HG03135 (cell line): Measurements from ENCODE around the gene GTF2A1.
A peak's percentile ranks its signal among the peaks of the same experiment; 100 is the strongest.

Experiments used
- ATAC-seq: cut with Tn5 transposase; IDR thresholded peaks from one replicate; pipeline ENCODE4 v1.9.1; 2021; ENCODE audit warnings: mild to moderate bottlenecking, moderate library complexity; ENCODE audit not compliant: unreplicated experiment

The GTF2A1 gene

DNA sequence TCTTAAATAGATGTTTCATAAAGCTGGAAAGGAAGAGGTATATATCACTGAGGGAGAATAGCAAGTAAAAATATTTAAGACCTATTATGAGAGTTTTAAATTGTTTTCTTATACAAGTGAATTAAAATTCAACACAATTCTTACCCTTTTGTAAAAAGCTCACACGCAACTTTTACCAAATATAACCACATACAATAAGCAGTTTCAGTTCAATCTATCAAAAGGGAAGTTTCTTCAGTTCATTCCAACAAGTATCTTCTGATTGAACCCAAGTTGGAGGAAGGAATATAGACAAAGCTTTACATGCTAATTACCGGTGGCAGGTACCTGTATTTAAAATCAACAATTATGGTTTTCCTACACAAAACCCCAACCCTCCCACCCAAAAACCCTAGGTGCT lies 41.1 kb downstream of the GTF2A1 start:
- no peak for ATAC-seq

DNA sequence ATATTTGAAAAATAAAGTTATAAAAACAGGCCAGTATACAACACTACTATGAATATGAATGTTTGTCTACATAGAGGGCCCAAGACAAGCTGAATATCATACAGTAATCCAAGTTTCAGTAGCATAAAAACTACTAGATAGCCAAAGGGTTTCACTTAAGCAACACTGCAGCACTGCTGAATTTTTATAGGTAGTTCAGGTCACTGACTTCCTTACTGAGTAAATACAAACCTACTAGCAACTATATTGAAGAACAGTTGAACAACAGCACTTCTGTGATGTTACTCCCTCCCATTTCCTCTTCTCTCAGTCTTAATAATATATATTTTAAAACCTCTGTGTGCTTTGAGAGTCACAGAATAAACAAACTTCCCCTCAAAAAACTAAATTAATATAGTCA lies 42.7 kb downstream of the GTF2A1 start:
- ATAC-seq, result peak; percentile 62

DNA sequence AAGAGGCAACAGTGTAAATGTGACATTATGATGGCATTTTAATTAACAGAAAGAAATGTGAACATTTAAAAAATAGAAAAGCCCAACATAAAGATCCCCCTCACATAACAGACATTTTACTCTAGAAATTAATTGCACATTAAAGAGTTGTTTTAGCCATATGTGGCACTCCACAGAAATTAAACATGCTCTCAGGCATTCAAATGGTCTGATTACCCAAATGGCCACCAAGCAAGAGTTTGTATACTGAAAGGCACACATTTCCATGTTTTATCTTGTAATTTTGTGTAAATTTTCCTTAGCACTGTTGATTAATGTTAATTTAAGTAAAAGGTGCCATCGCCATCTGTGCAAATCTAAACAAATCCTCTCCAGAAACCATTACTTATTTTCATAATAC lies 43.5 kb downstream of the GTF2A1 start:
- no peak for ATAC-seq

DNA sequence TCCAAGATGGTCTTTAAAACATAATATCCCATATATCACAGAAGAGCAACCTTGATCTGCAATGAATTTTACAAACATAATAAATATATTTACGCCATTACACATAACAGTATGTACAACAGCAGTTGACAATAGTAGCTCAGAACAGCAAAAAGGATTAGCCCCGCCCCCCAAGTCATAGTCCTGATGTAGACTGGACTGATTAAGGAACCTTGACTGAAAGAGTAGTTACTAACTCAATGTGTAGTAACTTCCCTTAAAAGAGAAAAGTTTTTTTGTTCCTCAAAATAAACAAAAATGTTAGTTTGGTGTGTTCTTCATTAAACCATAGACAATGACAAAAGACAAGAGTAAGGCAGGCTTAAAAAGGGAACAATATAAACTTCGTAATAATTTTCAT lies 44.5 kb downstream of the GTF2A1 start:
- no peak for ATAC-seq

DNA sequence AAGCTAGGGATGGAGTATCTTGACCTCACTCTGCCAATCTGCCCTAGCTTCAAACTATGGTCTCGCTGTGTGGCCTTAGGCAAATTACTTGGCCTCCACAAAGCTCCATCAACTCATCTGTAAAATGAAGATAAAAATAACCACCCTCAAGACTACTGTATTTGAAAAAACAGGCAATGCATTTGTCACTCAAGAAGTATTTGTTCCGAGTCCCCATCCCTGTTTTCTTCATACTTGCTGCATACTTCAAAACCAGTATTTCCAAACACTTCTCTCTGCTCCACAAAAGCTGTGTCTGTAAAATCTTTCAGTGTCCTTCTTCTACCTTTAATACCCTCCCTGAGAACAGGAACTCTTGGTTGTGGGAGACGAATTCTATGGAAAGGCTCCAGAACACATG lies 47.9 kb downstream of the GTF2A1 start:
- ATAC-seq, result no peak

DNA sequence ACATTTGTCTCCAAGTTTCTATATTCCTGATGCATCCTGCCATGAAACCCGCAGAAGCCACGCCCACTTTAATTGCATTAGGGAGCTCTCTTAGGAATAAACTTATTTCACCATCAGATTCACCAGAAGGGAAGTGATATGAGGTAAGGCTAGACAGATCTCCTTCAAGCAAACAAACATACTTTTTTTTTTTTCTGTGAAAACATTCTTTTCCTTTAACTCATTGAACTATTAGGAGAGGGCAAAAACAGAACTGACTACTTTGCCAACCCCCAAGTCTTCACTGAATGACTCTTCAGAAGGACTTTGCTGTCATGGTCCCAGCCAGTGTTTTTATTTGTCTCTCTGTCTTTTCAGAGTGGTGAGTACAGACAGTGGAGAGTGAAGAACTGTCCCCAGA lies 48.4 kb downstream of the GTF2A1 start:
- ATAC-seq, result peak; percentile 30

DNA sequence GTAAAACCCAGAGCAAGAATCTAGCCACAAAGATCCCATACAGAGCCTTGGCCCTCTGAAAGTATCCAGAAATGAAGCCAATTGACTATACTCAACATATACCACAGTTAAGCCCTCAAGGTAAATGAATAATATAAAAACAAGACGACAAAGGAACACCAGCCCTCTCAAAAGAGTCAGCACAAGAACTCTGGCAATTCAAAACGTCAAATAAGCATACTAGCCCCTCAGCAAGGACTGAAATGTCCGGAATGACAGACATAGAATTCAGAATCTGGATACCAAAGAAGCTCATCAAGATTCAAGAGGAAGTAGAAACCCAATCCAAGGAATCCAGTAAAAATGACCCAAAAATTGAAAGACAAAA lies 49.9 kb downstream of the GTF2A1 start:
- no peak for ATAC-seq

DNA sequence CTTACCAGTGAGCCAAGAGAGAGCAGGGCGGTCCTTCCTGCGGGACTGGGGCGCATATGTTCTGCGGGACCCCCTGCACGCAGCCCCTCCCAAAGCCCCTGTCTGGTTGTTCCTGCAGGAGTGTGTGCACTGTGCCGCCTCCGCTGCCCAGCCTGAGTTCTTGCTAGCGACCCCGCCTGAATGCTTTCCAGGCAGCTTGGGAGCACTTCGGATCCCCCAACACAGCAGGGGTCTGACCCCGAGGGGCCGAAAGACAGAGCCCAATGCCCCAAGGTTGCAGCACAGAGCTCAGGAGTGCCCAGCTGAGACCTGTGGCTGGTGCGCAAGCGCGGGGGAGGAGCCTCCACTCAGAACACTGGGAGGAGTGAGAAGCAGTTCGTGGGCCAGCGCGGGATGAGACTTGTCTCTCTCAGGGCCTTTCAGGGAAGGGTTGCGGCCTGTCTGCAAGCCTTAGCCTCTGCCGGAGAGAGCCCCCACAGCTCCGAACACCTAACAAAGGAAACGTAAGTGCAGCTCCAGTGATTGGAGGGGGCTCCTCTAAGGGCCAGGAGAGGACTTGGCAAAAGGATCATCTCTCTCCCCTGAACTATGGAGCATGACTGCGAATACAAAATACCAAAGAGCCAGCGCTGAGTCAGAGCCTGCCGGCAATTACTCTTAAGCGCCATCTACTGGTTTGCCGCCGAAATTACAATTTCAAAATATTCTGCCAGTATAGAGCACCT lies 50.5 kb downstream of the GTF2A1 start:
- ATAC-seq, result peak; percentile 95

DNA sequence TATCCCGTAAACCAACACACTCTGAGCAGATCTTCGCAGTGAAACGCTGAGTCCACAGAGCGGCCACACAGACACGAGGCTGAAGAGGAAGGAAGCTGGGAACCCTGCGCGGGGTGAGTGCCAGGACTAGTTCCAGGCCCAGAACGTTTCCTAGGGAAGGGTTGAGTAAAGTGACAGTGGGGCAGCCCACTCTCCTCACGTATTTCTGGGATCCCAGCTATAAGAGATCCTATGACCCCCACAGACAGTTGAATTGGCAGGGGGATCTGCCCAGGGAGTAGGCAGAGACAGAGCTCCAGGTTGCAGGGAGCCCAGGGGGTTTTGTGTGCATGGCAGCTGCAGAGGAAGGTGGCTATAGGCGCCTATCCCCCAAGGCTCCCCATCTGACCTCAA lies 51.1 kb downstream of the GTF2A1 start:
- ATAC-seq, result peak; percentile 20

DNA sequence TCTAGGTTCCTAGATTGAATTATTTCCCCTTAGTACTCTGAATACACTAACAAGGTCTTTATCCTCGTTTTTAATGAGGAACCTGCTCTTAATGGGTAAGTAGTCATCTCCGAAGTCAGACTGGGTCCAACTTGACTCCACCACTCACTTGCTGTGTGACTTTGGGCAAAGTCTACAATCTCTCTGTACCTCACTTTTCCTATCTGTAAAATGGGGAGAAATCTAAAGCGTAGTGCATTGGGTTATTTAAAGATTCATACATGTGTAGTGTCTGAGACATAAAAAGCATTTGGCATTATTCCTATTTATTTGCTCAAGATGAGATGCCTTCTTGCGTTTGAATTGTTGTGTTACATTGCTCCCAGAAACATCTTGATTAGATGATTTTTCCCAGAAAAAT lies 51.5 kb downstream of the GTF2A1 start:
- ATAC-seq, result no peak

DNA sequence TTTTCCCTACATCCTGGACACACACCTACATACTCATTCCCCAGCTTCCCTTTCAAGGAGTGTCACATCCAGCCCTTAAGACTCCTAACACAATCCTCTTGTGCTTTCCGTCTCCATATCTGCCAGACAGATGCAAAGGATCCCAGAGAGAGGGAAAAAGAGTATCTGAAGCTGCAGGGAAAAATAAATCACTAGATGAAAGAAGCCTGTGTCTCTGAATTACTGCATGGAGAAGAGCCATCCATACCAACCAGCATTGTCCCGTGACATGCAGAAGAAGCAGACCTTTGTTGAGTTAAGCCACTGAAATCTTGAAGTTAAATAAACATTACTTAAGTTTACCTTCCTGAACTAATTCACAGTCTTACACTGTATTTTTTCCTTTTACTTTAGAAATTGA lies 54.6 kb downstream of the GTF2A1 start:
- no peak for ATAC-seq

DNA sequence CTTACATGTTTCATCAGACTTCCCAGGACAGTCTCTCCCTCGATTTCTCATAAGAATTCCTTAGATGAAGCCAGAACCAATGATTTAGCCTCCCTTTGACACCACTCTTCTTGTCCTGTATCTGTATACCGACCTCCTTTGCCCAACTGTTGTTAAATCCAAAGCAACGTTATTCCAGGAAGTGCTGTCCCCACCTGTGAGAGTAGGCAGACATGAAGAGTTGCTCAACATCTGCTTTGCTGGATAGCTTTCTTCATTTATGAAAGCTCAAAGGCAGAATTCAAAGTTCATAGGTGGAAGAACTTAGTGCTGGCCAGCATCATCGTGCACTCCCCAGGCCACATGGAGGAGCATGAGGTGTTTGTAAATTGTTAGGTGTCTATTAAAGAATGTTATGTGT lies 55.6 kb downstream of the GTF2A1 start:
- no peak for ATAC-seq

DNA sequence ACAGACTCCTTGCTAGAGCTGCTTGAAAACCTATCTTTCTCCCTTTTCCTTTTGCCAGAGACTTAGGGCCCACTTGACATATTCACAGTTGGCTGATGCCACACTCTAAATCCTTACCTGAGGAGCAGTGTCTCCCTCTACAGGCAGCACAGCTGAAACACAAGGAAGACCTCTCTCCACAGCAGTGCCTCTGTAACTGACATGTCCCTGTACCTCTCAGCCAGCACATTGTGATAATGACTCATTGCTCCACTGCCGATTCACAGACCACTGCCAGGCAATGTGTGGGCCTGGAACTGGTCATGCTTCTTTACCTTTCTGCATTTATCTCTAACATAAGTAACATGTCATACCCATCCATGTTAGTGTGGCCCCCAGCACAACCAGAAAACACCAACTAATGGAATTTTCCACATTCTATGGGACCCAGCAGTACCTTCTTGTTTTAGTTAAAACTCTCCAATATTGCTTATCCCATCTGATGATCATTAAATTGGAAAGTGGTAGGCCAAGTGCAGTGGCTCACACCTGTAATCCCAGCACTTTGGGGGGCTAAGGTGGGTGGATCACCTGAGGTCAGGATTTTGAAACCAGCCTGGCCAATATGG lies 56.5 kb downstream of the GTF2A1 start:
- ATAC-seq, result peak; percentile 86

DNA sequence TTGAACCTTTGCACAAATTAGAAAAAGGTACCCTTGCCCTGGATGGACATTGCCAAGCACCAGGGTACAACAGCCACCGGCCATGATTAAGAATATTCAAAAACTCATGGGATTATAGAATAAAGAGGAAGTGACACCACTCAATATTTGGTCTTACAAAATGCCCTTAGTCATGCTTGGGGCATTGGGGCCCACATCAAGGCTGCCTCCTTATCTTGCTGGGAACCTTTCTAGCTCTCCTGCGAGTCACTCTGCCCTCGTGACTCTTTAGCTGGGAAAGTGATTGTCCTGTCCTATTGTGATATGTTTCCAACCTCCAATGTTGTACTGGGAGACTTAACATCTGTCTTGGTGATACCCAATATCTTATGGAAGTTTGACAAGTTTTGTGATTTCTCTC lies 57.8 kb downstream of the GTF2A1 start:
- ATAC-seq, result no peak

DNA sequence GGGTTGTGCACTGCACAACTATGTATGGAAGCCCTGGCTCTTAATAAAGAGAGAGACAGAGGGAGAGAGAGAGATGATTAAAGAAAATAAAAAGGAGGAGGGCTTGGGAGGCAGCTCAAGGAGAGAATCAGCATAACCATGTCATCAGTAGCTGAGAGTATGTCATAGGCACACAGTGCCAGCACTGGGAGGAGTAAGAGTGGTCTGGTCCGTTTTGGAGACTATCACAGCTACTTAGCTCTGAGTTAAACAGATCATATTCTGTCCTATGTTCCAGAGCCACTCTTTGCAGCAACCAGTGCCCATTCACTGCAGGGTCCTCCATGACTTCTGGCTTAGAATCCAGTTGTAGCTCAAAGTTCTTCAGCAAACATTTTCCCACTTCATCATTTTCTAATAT lies 59.0 kb downstream of the GTF2A1 start:
- ATAC-seq, result no peak

DNA sequence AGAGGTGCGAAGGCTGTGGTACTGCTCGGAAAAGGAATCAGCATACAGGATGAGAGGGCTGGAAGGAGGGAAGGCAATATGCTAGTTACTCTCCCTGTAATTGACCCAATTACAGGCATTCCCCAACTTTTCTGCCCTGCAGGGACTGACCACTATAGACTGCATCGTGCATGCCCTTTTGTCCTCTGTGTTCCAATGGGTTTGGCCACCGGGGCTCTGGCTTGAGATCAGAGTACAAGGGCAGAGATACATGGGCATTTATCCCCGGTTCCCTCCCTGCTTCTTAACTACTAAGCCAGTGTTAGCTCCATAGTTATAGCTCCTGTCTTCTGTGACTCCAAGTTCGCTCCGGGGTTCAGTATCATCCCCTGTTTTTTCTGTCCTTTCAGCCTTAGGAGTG lies 59.7 kb downstream of the GTF2A1 start:
- ATAC-seq, result no peak

DNA sequence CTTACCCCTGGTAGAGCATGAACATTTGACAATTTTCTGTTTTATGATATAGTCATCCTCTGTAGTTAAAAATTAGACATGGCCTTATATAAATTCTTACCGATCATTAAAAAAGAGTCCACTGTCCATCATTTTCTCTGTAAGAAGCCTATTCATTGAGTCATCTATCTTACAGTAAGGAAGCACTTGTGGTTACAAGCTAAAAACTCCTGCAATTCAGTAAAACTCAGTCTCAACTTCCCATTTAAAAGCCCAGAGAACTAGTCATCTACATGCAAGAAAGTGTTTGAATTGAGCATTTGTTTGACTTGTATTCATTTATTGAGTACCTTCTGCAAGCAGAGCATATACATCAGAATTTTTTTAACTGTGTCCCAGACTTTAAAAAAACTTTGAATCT lies 63.3 kb downstream of the GTF2A1 start:
- no peak for ATAC-seq

DNA sequence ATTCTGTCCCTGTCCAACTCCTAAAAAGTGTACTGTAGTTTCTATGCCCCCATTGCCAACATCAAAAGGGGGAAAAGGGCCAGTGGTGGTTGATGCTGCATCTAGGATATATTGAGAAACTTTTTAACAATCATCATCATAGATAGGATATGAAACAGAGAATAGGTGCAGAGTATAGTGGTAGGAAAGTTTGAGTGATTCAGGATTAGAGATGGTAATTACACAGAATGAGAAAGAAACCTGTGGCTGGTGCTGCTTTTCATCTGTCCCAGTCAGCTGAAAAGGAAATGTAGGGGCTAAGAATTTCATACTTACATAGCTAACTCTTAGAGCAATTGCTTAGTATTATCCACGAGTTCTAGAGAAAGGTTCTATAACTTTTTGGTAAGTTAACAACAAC lies 67.6 kb downstream of the GTF2A1 start:
- no peak for ATAC-seq

DNA sequence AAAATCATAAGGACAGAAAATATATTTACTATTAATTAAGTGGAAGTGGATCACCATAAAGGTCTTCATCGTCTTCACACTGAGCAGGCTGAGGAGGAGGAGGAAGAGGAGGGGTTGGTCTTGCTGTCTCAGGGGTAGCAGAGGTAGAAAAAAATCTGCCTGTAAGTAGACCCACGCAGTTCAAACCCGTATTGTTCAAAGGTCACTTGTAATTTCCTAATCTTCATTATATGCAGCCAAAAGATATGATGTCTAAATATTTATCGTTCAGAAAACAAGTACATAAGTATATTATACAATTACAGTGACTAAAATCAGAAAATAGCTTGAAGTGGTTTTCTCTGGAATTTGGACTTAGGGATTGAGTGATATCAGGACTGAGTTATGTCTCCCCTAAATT lies 72.1 kb downstream of the GTF2A1 start:
- no peak for ATAC-seq

DNA sequence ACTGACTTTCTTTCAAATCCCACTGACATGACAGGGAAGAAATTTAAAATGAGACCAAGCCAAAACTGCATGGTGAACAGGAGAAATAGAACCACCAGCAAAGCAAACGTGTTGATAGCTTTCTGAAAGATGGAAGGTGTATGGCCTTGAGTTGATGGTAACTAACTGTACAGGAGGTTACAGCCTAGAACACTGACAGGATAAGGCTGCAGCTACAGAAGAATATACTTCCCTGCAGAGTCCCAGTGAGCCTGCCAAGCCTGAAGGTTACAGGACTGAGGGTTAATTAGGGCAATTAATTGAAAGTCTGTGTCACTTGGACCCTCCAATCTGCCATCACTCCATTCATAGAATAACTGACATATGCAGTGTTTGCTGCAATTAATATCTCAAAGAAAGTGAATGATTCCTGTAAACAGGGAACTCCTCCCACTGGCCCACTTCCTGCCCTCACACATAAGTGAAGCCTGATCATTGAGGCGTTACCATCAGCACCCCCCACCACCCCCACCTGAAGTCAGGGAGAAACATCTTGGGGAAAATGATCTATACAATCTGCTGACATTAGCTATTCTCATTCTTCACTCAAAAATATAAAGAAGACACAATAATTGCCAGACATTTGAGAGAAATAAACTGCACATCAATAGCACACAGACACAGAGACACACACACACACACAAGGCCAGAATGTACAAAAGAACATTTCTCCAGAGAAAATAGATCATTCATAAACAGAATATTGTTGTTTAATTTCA lies 73.4 kb downstream of the GTF2A1 start:
- no peak for ATAC-seq

DNA sequence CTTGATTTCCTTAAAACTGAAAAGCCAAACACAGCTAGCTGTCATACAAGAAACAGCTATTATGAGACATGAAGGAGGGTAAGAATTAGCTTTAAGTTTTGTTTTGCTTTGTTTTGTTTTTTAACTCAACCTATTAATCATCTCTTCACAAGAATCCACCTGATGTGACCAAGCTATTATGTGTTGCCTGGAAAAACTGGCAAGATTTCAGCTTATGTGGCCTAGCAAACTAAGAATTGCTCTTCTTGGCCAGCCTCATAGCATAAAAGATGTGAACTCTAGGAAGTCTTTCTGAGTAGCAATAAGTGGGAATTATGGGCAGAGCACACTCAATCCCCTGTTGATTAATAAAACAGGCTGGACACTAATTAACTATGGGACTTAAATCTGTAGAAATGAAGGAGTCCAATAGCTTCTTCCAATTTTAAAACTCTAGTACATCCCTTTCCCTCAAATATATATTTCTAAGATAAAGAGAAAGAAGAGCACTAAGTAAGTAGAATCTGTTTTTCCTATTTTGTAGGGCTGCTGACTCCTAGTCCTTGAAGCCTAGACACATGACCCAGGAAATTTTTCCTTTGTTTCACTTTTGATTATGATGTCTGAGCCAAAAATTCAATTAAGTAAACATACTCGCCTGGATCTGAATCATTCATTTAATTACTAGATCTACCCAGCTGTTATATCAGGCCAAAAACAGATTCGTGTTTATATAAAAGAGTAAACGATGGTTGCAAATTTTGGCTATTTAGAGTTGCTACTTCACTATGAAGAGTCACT lies 75.7 kb downstream of the GTF2A1 start:
- no peak for ATAC-seq

DNA sequence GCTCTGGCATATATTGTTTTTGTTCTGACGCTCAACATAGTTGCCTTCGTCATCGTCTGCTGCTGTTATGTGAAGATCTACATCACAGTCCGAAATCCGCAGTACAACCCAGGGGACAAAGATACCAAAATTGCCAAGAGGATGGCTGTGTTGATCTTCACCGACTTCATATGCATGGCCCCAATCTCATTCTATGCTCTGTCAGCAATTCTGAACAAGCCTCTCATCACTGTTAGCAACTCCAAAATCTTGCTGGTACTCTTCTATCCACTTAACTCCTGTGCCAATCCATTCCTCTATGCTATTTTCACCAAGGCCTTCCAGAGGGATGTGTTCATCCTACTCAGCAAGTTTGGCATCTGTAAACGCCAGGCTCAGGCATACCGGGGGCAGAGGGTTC lies 77.0 kb downstream of the GTF2A1 start:
- ATAC-seq, result no peak
